B cell (primary cell): ENCODE results near the gene GABRB2. TPM values are rescaled to one million over a fixed set of nuclear protein-coding genes. Genes with fewer than 3 reads are reported as not detected.

Experiments
- ATAC-seq: fragments of 200-7000 bp; cut with Tn5 transposase; one replicate; pipeline ENCODE4 v1.10.0; 2021; ENCODE audit warnings: low read depth, mild to moderate bottlenecking, moderate number of reproducible peaks, moderate library complexity
- CTCF ChIA-PET: fragments of 350-600 bp; sonication (Branson Sonifier 250); formaldehyde crosslinking; loops from one replicate; lab custom pipeline; 2021; ENCODE audit warnings: antibody characterized with exemption, inconsistent platforms; lab: Charles Lee
- POLR2A ChIA-PET: fragments of 350-600 bp; sonication (Branson Sonifier 250); formaldehyde crosslinking; loops from one replicate; lab custom pipeline; 2021; ENCODE audit warnings: antibody characterized with exemption; lab: Charles Lee
- DNase-seq: peaks from one replicate; pipeline ENCODE4 v3.0.0; 2013
- H2AFZ ChIP-seq: 2 replicates; pipeline ENCODE4 v1.6.1; 2012; ENCODE audit warnings: mild to moderate bottlenecking, low read depth, low read length; ENCODE audit not compliant: insufficient read depth, poor library complexity, severe bottlenecking
- H3K27ac ChIP-seq, 2 donors: 1 replicate in 1 of 2; 2 replicates in 1 of 2; pipeline ENCODE4 v1.5.1; 2012 to 2013; ENCODE audit warnings: low read length in 2 of 2, mild to moderate bottlenecking in 2 of 2, moderate library complexity in 1 of 2
- H3K27me3 ChIP-seq, 4 experiments: fragments of 200-600 bp in 1 of 4; sonication (generic) in 1 of 4; replicated peaks in 1 of 4; 1 replicate in 2 of 4; 2 replicates in 2 of 4; pipeline versions ENCODE4 v1.6.1 to v1.7.0; 2013 to 2016; ENCODE audit warnings: low read length in 3 of 4, mild to moderate bottlenecking in 2 of 4, mixed read lengths in 1 of 4, moderate library complexity in 1 of 4; ENCODE audit not compliant: insufficient read depth in 4 of 4, control insufficient read depth in 3 of 4; ENCODE audit errors: control extremely low read depth in 1 of 4
- H3K36me3 ChIP-seq, 2 experiments: replicated peaks in 1 of 2; 1 replicate in 1 of 2; 2 replicates in 1 of 2; pipeline versions ENCODE4 v1.6.1 to v1.7.1; 2013; ENCODE audit warnings: low read length in 1 of 2; ENCODE audit not compliant: insufficient read depth in 2 of 2, control insufficient read depth in 1 of 2; ENCODE audit errors: control extremely low read depth in 1 of 2, extremely low read depth in 1 of 2
- H3K4me1 ChIP-seq, 2 donors: fragments of 200-600 bp in 1 of 2; sonication (generic) in 1 of 2; 1 replicate in 1 of 2; 2 replicates in 1 of 2; pipeline versions ENCODE4 v1.5.1 to v1.6.1; 2013 to 2017; ENCODE audit warnings: low read length in 2 of 2; ENCODE audit not compliant: control insufficient read depth in 2 of 2, insufficient read depth in 2 of 2
- H3K4me2 ChIP-seq: replicated peaks from 2 replicates; pipeline ENCODE3; 2012; ENCODE audit warnings: mild to moderate bottlenecking, low read depth, low read length; ENCODE audit not compliant: poor library complexity, severe bottlenecking
- H3K4me3 ChIP-seq, 5 experiments: fragments of 200-600 bp in 1 of 5; sonication (generic) in 1 of 5; 1 replicate in 3 of 5; 2 replicates in 2 of 5; pipeline versions ENCODE4 v1.5.1 to v1.7.0; 2011 to 2016; ENCODE audit warnings: low read length in 4 of 5, mild to moderate bottlenecking in 4 of 5, low read depth in 2 of 5, control low read depth in 1 of 5, moderate library complexity in 1 of 5; ENCODE audit not compliant: insufficient read depth in 1 of 5; ENCODE audit errors: control extremely low read depth in 1 of 5, extremely low read depth in 1 of 5
- H3K79me2 ChIP-seq: fragments of 200-600 bp; sonication (generic); one replicate; pipeline ENCODE4 v1.6.0; 2016; ENCODE audit warnings: low read length; ENCODE audit not compliant: control insufficient read depth, insufficient read depth
- H3K9ac ChIP-seq: fragments of 200-600 bp; sonication (generic); 2 replicates; pipeline ENCODE4 v1.6.1; 2017; ENCODE audit warnings: mild to moderate bottlenecking, low read length, moderate library complexity
- H3K9me3 ChIP-seq, 3 donors: one replicate each; pipeline versions ENCODE4 v1.6.1 to v1.7.1; 2013; ENCODE audit warnings: low read length in 2 of 3; ENCODE audit not compliant: control insufficient read depth in 2 of 3, insufficient read depth in 1 of 3; ENCODE audit errors: control extremely low read depth in 1 of 3
- H4K20me1 ChIP-seq: 2 replicates; pipeline ENCODE4 v1.6.0; 2012; ENCODE audit warnings: mild to moderate bottlenecking, low read length; ENCODE audit not compliant: insufficient read depth, control insufficient read depth, poor library complexity, severe bottlenecking
- H3K27ac Mint-ChIP-seq: one replicate; pipeline ENCODE4 v1.8.0; 2021; ENCODE audit warnings: mixed read lengths
- H3K27me3 Mint-ChIP-seq: one replicate; pipeline ENCODE4 v1.8.0; 2021; ENCODE audit warnings: mixed read lengths
- H3K4me1 Mint-ChIP-seq: one replicate; pipeline ENCODE4 v1.8.0; 2021; ENCODE audit warnings: mixed read lengths
- H3K4me3 Mint-ChIP-seq: one replicate; pipeline ENCODE4 v1.8.0; 2021; ENCODE audit warnings: mixed read lengths
- H3K9me3 Mint-ChIP-seq: one replicate; pipeline ENCODE4 v1.8.0; 2022; ENCODE audit warnings: mixed read lengths; ENCODE audit not compliant: insufficient read depth
- CTCF ChIP-seq: fragments of 200-600 bp; IDR thresholded peaks from one replicate; pipeline ENCODE4 v1.8.0; 2022; ENCODE audit warnings: antibody characterized with exemption, mild to moderate bottlenecking
- EZH2 ChIP-seq: IDR thresholded peaks from 2 replicates; pipeline ENCODE4 v1.6.1; 2012; ENCODE audit warnings: borderline replicate concordance, low read depth, mild to moderate bottlenecking, moderate library complexity, low read length; ENCODE audit not compliant: insufficient read depth, poor library complexity, severe bottlenecking
- WGBS: methylation state at CpG from one replicate; pipeline ENCODE4 v1.1.5; 2013; ENCODE audit warnings: missing lambda C conversion rate; ENCODE audit not compliant: insufficient coverage; 5-methylcytosine and 5-hydroxymethylcytosine counted together
- intact Hi-C: fragments of 100-400 bp; cut with micrococcal nuclease; formaldehyde crosslinking; loops from one replicate; pipeline ENCODE4 v1.10.0; 2022
- polyA plus RNA-seq: library from polyadenylated mRNA; depleted of rRNA; stranded (reverse); fragments of >200 nt; gene quantifications from 2 replicates; pipeline ENCODE4 v1.2.3, GENCODE V29; 2012
- total RNA-seq, 2 donors: library from RNA; stranded (reverse); fragments of 120-200 nt in 1 of 2; gene quantifications; 1 replicate in 1 of 2; 2 replicates in 1 of 2; pipeline versions ENCODE4 v1.2.3 to v1.2.4, GENCODE V29; 2013 to 2022

The GABRB2 gene
- total and polyA plus RNA-seq, 2 donors (not counting 1 experiment from before 2014, with no cell fraction given): 0.15 to 0.16 TPM

GRCh38 chr5:161572914-161573313 is 26.4 kb upstream of the GABRB2 start:
- intact Hi-C loops: no loop called here
- CTCF ChIA-PET: no interaction called here
- no peak overlapping the region for H3K4me3 Mint-ChIP-seq

DNA sequence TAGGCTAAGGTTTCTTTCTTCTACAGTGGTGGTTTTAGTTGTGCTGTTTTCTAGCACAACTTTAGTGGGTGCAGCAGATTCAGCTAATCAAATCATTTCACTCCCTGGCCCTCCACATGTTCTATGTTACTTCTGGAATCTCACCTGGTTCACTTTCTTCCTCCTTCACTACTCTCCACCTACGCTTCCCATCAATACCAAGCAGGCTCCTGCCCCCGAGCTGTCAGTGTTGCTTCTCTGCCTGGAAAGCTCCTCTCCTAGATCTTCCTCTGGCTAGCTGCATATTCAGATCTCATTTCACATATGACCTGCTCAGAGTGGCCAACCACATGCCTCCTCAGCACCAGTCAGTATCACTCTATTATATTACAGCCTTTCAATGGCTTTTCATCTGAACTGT is 19.6 kb upstream of the GABRB2 start:
- WGBS: 75% methylated on average over 2 of the region's 2 CpGs
- DNase-seq (no peak), ATAC-seq (no peak)
- H3K27ac Mint-ChIP-seq: no peak overlapping the region
- no peak overlapping the region for H3K4me3 ChIP-seq
- H3K36me3 ChIP-seq: no peaks in the 10 kb centered on the region
- no peaks in the 10 kb centered on the region for H3K9me3 ChIP-seq
- no peaks in the 10 kb centered on the region for H3K27me3 Mint-ChIP-seq
- H2AFZ ChIP-seq: no peak overlapping the region
- no peaks in the 10 kb centered on the region for H3K9me3 Mint-ChIP-seq
- TF ChIP-seq EZH2 (no peak), CTCF (no peak)
- H4K20me1 ChIP-seq: no peaks in the 10 kb centered on the region
- CTCF ChIA-PET: no interaction called here
- H3K4me1 Mint-ChIP-seq: no peaks in the 10 kb centered on the region
- H3K27ac ChIP-seq: no peak overlapping the region
- H3K4me3 Mint-ChIP-seq: no peak overlapping the region
- H3K9ac ChIP-seq: no peak overlapping the region
- intact Hi-C loops: no loop called here
- POLR2A ChIA-PET: no interaction called here
- no peaks in the 10 kb centered on the region for H3K79me2 ChIP-seq
- no peak overlapping the region for H3K4me2 ChIP-seq
- no peaks in the 10 kb centered on the region for H3K27me3 ChIP-seq
- no peaks in the 10 kb centered on the region for H3K4me1 ChIP-seq

More at GRCh38 chr5:161572914-161573313, 26.4 kb upstream of the GABRB2 start:
- no peaks in the 10 kb centered on the region for H3K79me2 ChIP-seq
- H3K36me3 ChIP-seq: no peaks in the 10 kb centered on the region
- no peak for ATAC-seq
- TF ChIP-seq EZH2 (no peak), CTCF (no peak)
- H3K4me3 ChIP-seq: no peak overlapping the region
- H3K27me3 Mint-ChIP-seq: no peaks in the 10 kb centered on the region
- POLR2A ChIA-PET: no interaction called here
- H3K9me3 Mint-ChIP-seq: no peaks in the 10 kb centered on the region
- H3K27ac Mint-ChIP-seq: no peak overlapping the region
- H2AFZ ChIP-seq: no peak overlapping the region
- H4K20me1 ChIP-seq: no peaks in the 10 kb centered on the region
- no peak for DNase-seq
- H3K27ac ChIP-seq: no peak overlapping the region
- no peaks in the 10 kb centered on the region for H3K9me3 ChIP-seq
- no peaks in the 10 kb centered on the region for H3K27me3 ChIP-seq
- H3K4me1 ChIP-seq: no peaks in the 10 kb centered on the region
- no peak overlapping the region for H3K9ac ChIP-seq
- 80% methylated on average over 1 of the region's 3 CpGs for WGBS
- H3K4me2 ChIP-seq: no peak overlapping the region
- no peaks in the 10 kb centered on the region for H3K4me1 Mint-ChIP-seq
